Left renal cortex interstitium (tissue), 4 donors: Measurements from ENCODE around the gene SULT2B1. TPM values are rescaled to one million over a fixed set of nuclear protein-coding genes. Genes with fewer than 3 reads are reported as not detected.

Experiments used
- DNase-seq, 4 donors: peaks; one replicate each; pipeline ENCODE4 v3.0.0-alpha.2; 2013; ENCODE audit warnings: low read depth in 4 of 4, low spot score in 2 of 4, missing footprints in 1 of 4
- polyA plus RNA-seq, 4 donors: library from polyadenylated mRNA; unstranded; fragments of 120-200 nt; gene quantifications; one replicate each; pipeline ENCODE4 v1.2.1, GENCODE V29; 2013; ENCODE audit not compliant: insufficient read length in 4 of 4

The SULT2B1 gene
- polyA plus RNA-seq, 4 donors = 0.25 to 0.39 (median 0.35) TPM

DNA sequence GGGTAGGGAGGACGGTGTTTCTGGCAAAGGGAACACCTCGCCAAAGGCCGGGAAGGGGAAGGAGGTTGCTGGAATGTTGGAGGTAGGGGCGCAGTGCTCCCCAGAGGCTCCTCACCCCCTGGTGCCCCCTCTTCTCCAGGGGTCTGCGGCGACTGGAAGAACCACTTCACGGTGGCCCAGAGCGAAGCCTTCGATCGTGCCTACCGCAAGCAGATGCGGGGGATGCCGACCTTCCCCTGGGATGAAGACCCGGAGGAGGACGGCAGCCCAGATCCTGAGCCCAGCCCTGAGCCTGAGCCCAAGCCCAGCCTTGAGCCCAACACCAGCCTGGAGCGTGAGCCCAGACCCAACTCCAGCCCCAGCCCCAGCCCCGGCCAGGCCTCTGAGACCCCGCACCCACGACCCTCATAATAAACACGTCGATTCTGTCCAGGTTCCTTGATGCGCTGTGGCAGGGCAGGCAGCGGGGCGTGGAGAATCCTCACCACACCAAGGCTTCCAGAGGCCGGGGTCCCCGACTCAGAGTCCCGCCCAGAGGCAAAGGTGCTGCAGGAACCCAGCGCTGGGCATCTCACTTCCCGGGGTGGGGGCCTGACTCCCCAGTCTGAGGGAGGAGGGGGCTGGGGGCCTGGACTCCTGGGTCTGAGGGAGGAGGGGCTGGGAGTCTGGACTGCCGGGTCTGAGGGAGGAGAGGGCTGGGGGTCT is 47.2 kb downstream of the SULT2B1 start:
- no peak for DNase-seq

DNA sequence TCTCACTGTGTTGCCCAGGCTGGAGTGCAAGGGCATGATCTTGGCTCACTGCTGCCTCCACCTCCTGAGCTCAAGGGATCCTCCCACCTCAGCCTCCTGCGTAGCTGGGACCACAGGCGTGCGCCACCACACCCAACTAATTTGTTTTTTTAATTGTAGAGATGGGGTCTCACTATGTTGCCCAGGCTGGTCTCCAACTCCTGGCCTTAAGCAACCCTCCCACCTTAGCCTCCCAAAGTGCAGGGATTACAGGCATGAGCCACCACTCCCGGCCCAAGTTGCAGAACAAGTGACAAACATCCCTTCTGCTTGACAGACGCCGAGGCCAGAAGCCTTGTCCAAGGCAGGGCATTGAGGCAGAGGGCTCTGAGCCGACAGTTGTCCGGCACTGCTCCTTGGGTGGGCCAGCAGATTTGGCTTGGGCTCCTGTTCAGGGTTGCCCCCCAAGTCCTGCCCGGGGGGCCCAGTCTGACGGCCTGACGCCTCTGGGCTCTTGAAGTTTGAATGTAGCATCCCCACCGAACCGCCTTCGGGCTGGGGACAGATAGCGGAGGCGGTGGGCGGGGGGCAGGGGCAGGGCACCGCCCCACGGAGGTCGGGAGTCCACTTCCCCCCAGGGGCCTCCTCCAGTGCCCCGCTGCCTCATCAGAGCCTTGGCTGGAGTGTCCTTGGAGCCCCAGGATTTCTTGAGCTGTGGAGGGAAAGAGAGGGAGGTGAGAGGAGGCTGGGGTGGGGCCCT is 48.9 kb downstream of the SULT2B1 start:
- DNase-seq = no peak

DNA sequence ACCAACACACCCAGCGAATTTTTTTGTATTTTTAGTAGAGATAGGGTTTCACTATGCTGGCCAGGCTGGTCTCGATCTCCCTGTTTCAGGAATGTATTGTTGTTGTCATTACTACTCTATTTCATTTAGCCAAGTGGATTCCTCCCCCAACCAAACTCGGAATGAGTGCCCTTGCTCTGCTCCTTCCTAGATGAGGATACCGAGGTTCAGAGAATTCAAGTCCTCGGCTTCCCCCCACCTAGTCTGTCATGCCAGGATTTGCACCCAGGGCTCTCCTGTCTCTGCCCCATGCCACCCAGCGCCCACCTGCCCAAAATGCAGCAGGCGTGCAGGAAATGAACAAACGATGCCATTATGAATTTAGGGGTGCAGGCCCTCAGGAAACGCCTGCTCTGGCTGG is 51.0 kb downstream of the SULT2B1 start:
- no peak for DNase-seq

DNA sequence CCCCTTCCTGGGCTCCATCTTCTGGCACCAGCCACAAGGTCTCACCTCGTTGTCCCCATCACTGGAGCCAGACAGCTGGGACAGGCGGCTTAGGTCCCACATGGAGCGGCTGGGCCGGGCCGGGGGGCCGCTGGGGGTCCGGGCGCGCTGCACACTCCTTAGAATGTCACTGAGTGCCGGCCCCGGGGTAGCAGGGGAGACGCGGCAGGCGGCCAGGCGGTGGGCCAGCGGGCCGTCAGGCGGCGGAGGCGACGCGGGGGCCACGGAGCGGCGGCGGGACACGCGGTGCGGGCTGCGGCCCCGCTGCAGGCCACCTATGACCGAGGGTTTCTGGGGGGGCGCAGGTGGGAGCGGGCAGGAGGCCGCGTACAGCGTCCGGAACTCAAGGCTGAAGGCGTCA is 51.5 kb downstream of the SULT2B1 start:
- DNase-seq = no peak

DNA sequence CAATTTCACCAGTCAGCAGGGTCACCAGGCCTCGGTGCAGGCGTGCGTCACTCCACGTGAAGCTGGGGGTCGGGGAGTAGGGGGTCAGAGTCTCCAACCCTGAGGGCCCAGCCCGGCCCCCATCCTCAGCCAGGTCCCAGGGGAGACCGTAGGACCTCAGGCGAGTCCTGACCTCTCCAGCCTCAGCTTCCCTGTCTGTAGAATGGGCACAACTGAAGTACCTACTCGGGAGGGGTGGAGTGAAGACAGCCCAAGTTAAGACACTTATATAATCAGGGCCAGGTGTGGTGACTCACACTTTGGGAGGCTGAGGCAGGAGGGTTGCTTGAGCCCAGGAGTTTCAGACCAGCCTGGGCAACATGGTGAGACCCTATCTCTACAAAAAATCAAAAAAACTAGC is 51.9 kb downstream of the SULT2B1 start:
- DNase-seq = no peak

DNA sequence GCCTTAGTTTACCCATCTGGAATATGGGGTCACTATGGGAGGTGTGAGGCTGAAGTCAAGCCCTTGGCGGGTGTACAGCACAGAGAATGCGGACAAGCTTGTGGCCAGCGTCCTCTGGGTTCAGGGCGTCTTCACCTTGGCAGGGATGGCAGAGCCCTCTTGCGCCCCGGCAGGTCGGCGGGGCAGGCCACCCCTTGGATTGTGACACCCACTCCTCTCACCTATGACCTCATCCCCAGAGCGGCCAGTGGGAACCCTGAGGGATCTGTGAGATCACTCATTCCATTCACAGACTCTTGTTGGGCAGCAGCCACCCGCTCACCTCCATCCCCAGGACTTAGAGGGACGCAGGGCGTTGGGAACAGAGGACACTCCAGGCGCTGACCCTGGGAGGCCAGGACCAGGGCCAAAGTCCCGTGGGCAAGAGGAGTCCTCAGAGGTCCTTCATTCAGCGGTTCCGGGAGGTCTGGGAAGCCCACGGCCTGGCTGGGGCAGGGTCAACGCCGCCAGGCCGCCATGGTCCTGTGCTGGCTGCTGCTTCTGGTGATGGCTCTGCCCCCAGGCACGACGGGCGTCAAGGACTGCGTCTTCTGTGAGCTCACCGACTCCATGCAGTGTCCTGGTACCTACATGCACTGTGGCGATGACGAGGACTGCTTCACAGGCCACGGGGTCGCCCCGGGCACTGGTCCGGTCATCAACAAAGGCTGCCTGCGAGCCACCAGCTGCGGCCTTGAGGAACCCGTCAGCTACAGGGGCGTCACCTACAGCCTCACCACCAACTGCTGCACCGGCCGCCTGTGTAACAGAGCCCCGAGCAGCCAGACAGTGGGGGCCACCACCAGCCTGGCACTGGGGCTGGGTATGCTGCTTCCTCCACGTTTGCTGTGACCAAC is 54.7 kb downstream of the SULT2B1 start, which contains the start of gene SPACA4:
Gene SPACA4 (plus strand): TSS at position 280 of the 896 bp plus-strand sequence. CDS start 237 bp downstream, at position 517.
- DNase-seq = no peak

DNA sequence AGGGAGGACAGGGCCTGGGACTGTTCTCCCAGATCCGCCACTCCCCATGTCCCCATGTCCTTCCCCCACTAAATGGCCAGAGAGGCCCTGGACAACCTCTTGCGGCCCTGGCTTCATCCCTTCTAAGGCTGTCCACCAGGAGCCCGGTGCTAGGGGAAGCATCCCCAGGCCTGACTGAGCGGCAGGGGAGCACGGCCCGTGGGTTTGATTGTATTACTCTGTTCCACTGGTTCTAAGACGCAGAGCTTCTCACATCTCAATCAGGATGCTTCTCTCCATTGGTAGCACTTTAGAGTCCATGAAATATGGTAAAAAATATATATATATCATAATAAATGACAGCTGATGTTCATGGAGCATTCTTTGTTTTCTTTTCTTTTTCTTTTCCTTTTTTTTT is 55.4 kb downstream of the SULT2B1 start:
- DNase-seq = no peak

DNA sequence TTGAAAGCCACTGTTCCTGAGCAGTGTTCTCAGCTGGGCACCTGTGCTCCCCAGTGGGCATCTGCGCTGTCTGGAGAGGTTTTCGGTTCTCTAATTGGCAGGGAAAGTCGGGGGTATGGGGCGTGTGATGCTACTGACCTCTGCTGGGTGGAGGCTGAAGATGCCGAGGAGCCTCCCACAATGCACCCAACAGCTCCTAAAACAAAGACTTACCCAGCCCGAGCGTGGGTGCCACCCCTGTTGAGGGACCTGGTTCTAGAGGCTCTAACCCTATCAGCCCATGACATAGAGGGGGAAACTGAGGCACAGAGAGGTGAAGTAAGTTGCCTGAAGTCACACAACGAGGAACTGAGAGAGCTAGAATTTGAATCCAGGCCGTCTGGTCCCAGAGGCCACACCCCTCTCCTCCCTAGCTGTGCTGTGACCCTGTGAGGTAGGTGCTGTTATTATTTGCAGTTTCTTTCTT is 56.9 kb downstream of the SULT2B1 start:
- DNase-seq = no peak

DNA sequence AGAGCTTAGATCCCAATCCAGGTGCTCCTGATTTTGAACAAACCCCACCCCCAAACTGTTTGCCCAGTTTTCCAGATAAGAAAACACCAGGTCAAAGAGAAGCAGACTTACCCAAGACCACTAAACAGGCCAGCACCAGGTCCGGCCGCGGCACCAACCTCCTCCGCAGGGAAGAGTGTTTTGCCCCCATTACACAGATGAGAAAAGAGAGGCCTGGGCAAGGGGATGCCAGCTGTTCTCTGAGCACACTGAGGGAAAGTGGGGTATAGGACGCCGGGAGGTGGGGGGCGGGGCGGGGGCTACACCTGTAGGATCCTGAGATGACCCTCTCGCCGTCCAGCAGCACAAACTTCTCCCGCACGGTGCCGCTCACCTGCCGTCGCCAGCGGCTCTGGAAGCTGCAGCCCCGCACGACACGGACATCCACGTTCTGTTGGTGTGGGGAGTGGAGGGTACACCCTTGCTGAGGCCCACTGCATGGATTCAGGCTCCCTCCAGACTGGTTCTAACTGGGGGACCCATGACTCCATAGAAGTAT is 57.7 kb downstream of the SULT2B1 start:
- no peak for DNase-seq

DNA sequence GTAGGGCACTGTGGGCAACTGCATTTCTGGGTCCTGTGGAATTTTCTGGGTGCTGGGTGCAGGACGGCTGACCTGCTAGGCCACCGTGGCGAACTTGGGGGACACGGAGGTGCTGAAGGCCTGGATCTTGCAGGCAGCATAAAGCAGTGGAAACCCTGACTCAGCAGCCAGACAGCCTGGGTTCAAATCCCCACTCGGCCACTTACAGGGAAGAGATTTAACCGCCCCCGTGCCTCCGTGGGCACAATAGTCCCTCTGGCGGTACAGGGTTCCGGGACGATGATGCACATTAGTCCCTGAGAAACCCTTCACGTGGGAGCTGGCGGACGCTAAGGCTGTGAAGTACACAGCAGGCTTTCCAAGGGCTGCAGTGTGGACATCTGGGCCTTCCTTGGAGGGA is 59.9 kb downstream of the SULT2B1 start:
- DNase-seq = no peak

DNA sequence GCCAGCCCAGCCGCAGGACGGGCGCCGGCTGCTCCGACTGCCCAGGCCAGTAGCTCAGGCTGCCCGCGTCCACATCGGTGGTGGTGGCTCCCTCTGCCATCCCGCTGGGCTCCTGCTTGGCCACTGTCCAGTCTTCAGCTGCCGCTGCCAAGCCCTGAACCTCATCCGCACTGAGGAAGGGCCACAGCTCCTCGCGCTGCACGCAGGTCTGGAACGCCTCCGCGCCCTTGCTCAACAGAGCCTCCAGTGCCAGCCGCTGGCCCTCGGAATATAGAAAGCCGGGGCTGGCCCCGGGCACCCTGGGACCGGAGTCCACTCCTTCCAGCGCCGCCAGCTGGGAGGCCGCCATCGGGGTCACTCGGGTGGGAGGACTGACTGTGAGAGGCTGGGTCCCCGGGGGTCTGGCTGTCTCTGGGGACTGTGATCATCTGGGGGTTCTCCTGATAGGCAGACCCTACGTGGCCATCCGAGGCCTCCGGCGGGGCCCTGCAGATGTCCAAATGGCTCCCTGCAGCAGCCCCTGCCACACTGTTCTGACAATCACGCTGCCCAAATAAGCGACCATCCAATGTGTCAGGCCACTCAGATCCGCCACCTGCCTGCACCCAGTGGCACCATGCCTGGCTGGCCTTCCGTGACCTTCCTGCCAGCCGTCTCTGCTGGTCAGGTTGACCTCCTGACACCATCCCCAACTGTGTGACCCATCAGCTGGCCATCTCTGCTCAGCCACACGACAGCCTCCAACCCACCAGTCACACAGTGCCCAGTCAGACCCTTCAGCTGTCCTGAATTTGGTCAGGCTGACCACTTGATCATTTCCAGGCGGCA is 61.3 kb downstream of the SULT2B1 start:
- no peak for DNase-seq

DNA sequence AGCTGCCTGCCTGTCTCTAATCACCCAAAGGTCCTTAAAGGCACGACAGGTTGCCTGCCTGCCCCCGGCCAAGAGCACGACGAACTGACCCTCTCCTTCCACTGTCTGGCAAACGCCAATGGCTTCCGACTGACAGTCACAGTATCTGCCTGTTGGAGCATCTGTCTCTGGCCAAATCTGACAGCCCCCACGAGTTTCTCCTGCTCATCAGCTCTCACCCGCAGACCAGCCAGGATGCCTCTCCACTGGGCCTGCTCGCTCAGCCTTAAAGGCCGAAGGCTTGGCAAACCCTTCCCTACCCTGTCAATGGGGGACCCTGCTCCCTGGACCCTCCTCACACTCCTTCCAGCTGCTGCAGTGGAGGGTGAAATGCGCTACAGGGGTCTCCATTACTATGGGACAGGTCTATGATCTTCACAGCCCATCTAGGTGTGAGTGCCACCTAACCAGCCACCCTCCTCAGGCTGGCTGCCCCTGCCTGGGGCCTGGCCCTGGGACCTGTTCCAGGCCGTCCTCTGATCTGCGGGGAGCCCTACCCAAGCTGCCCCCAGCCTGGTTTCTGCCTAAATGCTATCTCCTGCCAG is 62.0 kb downstream of the SULT2B1 start:
- DNase-seq = no peak

DNA sequence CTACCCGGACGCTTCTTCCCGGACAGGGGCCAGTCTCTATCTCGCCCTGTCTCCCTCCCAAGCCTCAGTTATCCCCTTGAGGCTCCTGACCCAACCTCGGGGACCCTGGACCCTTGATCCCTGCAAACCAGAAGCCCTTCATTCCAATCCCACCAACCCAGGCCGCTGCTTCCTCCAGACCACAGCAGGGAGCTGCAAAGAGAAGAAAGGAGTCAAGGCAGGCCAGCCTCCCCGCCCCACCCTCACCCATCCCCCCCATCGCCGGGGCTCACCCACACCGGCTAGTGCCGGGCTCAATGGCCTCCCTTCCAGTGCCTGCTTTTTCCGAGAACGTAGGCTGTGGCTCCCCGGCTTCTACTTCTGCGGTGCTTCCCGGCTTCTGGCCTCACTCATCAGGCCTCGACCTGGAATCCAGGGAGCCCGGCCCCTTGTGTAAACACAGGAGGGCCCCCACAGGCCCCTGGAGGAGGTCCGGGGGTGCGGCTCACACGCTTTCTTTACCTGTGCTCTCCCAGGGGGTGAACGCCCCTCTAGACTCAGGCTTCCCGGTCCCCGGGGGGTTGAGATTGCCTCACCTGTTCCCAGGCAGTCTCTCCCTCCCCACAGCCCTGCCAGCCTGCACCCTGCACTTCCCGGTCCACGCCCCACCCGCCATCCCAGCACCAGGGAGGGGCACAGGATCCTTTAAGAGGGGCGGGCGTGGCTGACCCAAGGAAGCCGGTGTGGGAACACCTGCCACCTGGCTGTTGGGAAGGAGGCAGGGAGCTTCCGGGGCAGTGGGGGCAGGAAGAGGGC is 62.7 kb downstream of the SULT2B1 start, which contains the start of gene FAM83E:
Gene FAM83E (minus strand): TSS at position 641 of the 795 bp plus-strand sequence. CDS start 1,704 bp downstream, outside the sequence.
- no peak for DNase-seq

DNA sequence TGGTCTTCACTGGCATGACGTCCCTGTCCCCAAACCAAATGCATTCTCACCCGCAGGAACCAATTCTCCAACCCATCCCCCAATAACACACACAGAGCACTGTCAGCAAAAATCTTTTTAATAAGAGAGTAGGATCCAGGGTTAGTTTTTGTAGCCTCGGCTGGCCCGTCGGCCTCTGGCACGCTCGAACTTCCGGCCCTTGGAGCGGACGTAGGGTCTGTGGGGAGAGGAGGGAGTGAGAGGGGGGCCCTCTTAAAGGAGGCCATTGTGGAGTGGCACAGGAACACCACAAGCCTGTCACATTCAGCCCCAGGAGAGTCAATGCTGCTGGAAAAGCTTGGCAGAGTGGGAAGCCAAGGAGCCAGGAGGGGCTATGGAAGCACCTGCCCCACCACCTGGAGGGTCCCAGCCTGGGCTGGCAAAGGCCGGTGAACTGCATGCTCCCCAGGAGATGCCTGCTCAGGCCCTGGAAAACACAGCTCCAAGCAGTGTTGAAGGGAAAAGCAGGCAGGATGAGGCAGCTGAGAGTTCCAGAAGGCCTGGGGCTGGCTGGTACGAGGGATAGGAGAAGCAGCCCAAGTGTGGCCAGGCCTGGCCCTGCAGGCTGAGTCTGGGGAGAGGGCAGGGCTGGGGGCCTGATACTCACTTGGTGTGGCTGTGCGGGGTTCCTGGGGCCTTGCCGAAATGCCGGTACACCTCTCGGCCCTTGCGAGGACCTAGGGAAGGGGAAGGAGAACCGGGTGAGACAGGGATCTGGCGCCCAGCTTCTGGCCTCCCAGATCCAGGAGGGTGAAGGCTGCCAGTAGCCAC is 63.5 kb downstream of the SULT2B1 start:
- DNase-seq = no peak

DNA sequence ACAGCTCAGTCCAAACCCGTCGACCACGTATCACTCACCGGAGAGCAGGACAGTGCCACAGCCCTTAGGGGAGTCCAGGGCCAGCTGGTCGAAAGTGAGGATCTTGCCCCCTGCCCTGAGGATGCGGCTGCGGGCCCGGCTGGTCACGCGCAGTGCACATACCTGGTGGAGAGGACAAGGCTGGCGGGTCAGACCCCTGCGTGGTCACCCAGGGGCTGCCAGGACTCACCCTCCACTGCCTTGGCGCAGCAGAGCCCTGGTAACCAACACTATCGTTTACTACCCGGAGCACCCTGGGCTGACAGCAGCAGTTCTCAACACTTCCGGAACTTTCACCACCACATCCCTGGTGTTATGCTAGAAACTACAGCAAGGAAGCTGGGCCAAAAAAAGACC is 64.1 kb downstream of the SULT2B1 start:
- no peak for DNase-seq

DNA sequence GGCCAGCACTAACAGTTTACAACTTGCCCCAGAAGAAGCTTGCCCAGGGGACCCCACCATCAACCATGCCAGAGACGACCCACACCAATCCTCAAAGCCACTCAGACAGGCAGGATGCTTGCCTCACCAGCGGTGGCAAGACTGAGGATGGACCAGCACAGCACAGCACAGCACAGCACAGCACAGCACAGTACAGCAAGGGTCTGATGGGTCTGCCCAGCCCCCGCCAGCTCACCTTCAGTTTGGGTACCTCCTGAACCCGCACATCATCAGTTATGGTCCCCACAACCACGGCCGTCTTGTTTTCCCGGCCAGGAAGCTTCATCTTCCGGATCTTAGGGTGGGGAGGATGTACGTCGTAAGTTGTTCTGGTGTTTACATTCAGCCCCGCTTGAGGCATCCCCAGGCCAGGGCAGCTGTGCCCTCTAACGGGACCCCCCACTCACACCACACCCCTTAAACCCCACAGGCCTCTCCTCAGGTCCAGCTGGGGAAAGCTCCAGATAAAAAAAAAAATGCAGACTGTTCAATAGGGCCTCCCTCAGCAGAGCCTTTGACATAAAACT is 64.6 kb downstream of the SULT2B1 start:
- no peak for DNase-seq

DNA sequence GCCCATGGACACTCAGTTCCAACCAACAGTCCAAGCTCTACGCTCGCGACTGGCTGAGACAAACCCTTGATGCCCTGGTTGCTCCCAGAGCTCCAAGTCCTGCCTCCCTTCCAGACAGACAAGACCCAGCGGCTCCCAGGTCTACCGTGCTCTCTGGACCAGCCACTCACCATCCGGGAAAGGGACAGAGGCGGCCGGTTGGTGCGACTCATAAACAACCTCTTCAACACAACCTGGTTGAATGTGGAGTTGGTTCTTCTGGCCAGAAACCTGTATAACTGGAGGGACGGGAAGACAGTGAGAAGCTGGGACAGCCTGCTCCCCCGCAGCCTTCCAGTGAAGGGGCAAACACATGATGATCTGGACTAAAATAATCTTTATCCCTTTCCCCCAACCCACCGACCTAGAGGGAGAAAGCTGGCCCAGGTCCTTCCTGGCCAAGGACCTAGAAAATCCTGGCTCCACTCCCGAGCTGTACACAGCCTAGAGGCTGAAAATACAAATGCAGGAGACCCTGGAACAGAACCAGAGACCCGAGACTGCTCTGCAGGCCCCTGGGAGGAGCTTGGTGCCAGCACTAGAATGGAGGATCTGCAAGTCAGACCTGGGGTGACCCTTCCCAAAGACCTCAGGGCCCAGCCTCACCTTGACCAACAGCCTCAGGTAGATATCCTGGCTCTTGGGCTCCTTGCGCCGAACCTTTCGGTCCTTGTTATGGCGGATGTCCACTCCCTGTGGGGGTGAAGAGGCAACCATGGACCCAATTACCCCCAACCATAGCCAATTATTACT is 65.4 kb downstream of the SULT2B1 start:
- DNase-seq = no peak
